GM12878 (cell line): Measurements from ENCODE around the gene BORCS6. TPM values are rescaled to one million over a fixed set of nuclear protein-coding genes. Genes with fewer than 3 reads are reported as not detected.

Experiments
- ATF3 ChIP-seq: IDR thresholded peaks from 2 replicates; pipeline ENCODE4 v1.6.1; 2011; ENCODE audit warnings: low read depth, mild to moderate bottlenecking, low read length, moderate library complexity, borderline replicate concordance; ENCODE audit errors: extremely low read depth
- BCLAF1 ChIP-seq: fragments of 450-650 bp; IDR thresholded peaks from 2 replicates; pipeline ENCODE4 v1.6.1; 2017; ENCODE audit warnings: antibody characterized with exemption, mild to moderate bottlenecking, moderate library complexity
- CBX3 ChIP-seq: fragments of 200-600 bp; sonication (generic); IDR thresholded peaks from 2 replicates; pipeline ENCODE4 v1.6.1; 2016; ENCODE audit warnings: low read depth, borderline replicate concordance
- E2F4 ChIP-seq: IDR thresholded peaks from 2 replicates; pipeline ENCODE4 v1.6.1; 2012; ENCODE audit warnings: low read depth, low read length, improper control_type of control experiment
- FOS ChIP-seq: IDR thresholded peaks from 3 replicates; pipeline ENCODE4 v1.6.1; 2011; ENCODE audit warnings: borderline replicate concordance; ENCODE audit not compliant: insufficient read length; ENCODE audit errors: extremely low read depth
- GATAD2B ChIP-seq: fragments of 450-650 bp; conservative IDR thresholded peaks from 2 replicates; pipeline ENCODE4 v1.6.1; 2017; ENCODE audit warnings: low read depth, mild to moderate bottlenecking, moderate library complexity
- JUND ChIP-seq: IDR thresholded peaks from 2 replicates; pipeline ENCODE4 v1.6.1; 2012; ENCODE audit warnings: low read depth, mild to moderate bottlenecking, low read length, improper control_type of control experiment, moderate library complexity
- MAX ChIP-seq: IDR thresholded peaks from 2 replicates; pipeline ENCODE4 v1.6.1; 2012; ENCODE audit warnings: low read depth, low read length, improper control_type of control experiment
- MEF2A ChIP-seq: IDR thresholded peaks from 2 replicates; pipeline ENCODE4 v1.6.1; 2011; ENCODE audit warnings: low read depth, mild to moderate bottlenecking, low read length, moderate library complexity; ENCODE audit not compliant: insufficient read depth
- MTA3 ChIP-seq: IDR thresholded peaks from 2 replicates; pipeline ENCODE4 v1.6.1; 2012; ENCODE audit warnings: low read length, inconsistent platforms, borderline replicate concordance
- PBX3 ChIP-seq: IDR thresholded peaks from 2 replicates; pipeline ENCODE4 v1.6.1; 2011; ENCODE audit warnings: mild to moderate bottlenecking, low read depth, low read length, moderate library complexity; ENCODE audit not compliant: insufficient replicate concordance
- PKNOX1 ChIP-seq: fragments of 450-650 bp; IDR thresholded peaks from 2 replicates; pipeline ENCODE4 v1.6.1; 2016; ENCODE audit warnings: mild to moderate bottlenecking
- RBBP5 ChIP-seq: fragments of 200-600 bp; sonication (generic); conservative IDR thresholded peaks from 2 replicates; pipeline ENCODE4 v1.6.1; 2016
- RCOR1 ChIP-seq: conservative IDR thresholded peaks from 2 replicates; pipeline ENCODE4 v1.6.1; 2012; ENCODE audit warnings: low read depth, low read length, improper control_type of control experiment
- TBL1XR1 ChIP-seq: IDR thresholded peaks from 2 replicates; pipeline ENCODE4 v1.6.1; 2012; ENCODE audit warnings: low read depth, low read length, improper control_type of control experiment
- ZBTB40 ChIP-seq: fragments of 450-650 bp; IDR thresholded peaks from 2 replicates; pipeline ENCODE4 v1.6.1; 2016; ENCODE audit warnings: mild to moderate bottlenecking, moderate library complexity, borderline replicate concordance
- ZNF384 ChIP-seq: IDR thresholded peaks from 2 replicates; pipeline ENCODE4 v1.6.1; 2012; ENCODE audit warnings: low read depth, mild to moderate bottlenecking, low read length, improper control_type of control experiment, borderline replicate concordance
- polyA plus RNA-seq, 11 experiments: library from polyadenylated mRNA; depleted of rRNA in 4 of 11; unstranded in 6 of 11; stranded (reverse) in 5 of 11; fragments of >200 nt; fragmentation: Nextera tagmentation in 4 of 11; fragmentation: Illumina TruSeq in 1 of 11; extraction: Ambion mirVana in 4 of 11; extraction: Trizol in 1 of 11; gene quantifications; 1 replicate in 1 of 11; 2 replicates in 10 of 11; pipeline versions ENCODE4 v1.2.1 to v1.2.3, GENCODE V29; 2011 to 2016; ENCODE audit warnings: inconsistent platforms in 2 of 11, missing spikeins in 2 of 11, low read depth in 1 of 11
- total RNA-seq, 4 experiments: library from RNA; depleted of rRNA in 3 of 4; stranded (reverse); fragments of >200 nt in 3 of 4; fragmentation: Illumina TruSeq in 1 of 4; extraction: Trizol in 1 of 4; gene quantifications; 2 replicates each; pipeline versions ENCODE4 v1.2.1 to v1.2.3, GENCODE V29; 2013 to 2021

BORCS6 gene
- total and polyA plus RNA-seq, 10 of the 15 experiments (the other 5 are each of a cell fraction or from before 2014, with no cell fraction given) = 0.37 to 14.1 (median 6.7) TPM

- no peak for TF ChIP-seq MTA3
- TF ChIP-seq PKNOX1 = no peak
- no peak for TF ChIP-seq ATF3
- peak; percentile 87 for TF ChIP-seq ZBTB40
- no peak for TF ChIP-seq PBX3
- no peak for TF ChIP-seq MEF2A
- no peak for TF ChIP-seq RBBP5
- no peak for TF ChIP-seq ZNF384
- no peak for TF ChIP-seq E2F4
- no peak for TF ChIP-seq BCLAF1
- no peak for TF ChIP-seq JUND
- no peak for TF ChIP-seq FOS
- TF ChIP-seq MAX = 0 out of 2 replicates have a peak, but pooled peaks have one; percentile 3
- peak; percentile 42; the same call in 1 of the 2 replicates for TF ChIP-seq GATAD2B
- no peak for TF ChIP-seq RCOR1
- peak; percentile 74; the same call in 1 of the 2 replicates for TF ChIP-seq TBL1XR1
- no peak for TF ChIP-seq CBX3
Observed at GRCh38 chr17:8222630-8223355, 32.8 kb upstream of the BORCS6 start (continued).
